Measurements from ENCODE around the gene JPT2.

JPT2 gene

DNA sequence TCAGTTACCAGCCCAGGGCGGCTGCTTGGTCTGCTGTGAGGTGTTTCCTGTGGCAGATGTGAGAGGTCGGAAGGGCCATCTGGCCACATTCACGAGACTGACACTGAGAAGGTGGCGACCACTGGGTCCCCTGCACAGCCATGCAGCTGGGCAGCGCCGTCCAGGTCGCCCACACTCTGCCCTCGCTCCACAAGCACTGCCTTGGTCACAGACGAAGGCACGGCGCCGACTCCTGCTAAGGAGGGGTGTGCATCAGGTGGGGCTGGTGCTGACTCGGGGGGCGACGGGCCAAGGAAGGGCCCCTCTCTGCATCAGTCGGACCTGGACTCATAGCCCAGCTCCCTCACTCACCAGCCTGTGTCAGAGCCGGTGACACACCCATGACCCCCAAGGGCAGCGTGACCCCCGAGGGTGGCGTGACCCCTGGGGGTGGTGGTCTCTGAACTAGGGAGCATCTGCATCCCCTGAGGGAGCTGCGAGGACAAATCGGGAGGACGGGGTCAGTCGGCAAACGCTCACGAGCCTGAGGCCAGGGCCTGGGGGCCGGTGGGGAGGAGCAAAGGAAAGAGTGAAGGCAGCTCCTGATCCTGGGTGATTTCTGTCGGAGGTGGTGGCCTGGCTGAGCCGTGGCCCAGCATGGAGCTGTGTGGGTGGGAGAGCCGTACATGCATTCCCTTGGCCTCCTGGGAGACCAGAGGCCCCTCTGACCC lies 62.9 kb downstream of the JPT2 start:
- no peak for DNase-seq

DNA sequence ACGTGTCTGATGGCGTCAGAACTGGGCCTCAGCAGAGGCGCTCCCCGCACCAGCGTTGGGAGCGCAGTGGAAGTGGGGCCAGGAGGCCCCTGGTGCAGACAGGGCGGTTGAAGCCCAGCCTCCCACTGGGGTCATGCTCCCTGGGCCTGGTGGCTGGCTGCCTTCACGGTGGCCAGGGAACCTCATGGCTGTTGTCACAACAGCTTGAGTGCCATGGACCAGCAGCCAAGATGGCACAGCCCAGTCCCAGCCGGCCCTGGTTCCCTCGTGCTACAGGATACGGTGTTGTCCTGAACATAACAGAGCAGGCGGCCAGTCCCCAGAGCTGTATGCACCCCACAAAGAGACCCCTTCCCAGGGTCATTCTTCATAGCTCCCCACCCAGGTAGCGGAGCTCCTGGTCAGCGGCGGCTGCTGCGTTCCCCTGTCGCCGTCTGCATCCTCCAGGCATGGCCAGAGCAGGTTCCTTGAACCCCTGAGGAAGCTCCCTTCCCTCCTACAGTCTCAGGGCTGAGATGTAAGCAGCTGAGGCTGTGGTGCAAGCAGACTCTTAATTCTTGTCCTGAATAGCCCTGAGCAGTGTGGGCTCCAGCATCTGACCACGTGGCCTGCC lies 63.6 kb downstream of the JPT2 start:
- no peak for DNase-seq

DNA sequence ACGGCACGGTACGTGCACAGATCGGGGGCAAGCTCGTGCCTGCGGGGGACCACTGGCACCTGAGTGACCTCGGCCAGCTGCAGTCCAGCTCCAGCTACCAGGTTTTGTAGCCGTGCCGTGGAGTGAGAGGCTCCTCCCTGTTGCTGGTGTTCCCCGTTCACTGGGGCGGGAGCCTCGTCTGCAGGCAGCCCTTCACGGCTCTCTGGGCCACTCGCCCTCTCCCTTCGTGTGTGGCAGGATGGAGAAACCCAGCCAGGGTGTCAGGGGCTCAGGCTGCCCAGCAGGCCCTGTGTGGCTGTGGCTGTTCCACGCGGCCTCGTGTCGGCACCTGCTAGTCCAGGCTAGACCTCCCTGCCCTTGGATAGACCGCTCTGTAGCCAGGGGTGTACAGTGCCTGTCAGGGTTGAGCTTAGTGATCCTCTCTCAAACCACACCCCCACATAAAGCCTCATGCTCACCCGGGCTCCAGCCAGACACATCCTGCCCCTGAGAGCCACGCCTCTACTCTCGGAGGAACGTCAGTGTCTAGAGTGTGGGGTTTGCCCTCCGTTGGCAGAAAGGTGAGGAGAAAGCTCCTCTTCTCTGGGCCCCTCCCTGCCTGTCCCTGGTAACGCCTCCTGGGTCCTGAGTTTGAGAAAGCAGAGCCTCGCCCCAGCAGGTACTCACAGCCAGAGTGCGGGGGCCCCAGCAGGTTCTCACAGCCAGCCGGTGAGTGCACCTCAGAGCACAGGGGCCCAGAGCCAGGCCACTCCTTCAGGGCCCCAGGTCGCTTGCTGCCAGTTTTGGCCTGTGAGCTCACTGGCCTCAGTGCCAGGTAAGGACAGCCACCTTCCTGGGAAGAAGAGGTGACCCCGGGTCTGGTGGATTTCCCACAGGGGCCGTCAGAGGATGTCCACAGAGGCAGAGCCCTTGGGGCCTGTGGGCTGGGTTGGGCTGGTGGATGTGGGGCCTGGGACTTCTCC lies 65.6 kb downstream of the JPT2 start:
- no peak for DNase-seq

DNA sequence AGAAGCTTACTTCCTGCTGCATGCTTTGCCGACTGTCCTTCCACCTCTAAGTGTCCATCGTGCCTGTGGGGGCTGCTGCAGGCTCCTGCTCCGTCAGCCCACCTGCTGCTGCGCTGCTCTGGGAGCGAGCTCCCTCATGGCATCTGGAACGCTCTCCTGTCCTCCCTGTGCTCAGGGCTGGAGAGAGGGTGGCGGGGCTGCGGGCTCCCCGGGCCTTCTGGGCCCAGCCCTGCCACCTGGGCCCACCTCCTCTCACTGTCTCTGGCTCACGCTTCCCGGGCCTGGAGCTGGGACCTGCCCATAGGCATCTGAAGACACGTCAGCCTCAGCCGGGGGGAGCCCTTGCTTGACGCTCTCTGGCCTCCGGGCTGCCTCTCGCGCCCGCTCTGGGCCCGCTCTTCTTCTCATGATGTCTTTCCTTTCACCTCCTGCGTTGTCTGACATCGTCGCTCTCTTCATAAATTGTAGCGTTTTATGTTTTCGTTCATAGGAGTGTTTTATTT lies 66.3 kb downstream of the JPT2 start:
- DNase-seq = no peak

DNA sequence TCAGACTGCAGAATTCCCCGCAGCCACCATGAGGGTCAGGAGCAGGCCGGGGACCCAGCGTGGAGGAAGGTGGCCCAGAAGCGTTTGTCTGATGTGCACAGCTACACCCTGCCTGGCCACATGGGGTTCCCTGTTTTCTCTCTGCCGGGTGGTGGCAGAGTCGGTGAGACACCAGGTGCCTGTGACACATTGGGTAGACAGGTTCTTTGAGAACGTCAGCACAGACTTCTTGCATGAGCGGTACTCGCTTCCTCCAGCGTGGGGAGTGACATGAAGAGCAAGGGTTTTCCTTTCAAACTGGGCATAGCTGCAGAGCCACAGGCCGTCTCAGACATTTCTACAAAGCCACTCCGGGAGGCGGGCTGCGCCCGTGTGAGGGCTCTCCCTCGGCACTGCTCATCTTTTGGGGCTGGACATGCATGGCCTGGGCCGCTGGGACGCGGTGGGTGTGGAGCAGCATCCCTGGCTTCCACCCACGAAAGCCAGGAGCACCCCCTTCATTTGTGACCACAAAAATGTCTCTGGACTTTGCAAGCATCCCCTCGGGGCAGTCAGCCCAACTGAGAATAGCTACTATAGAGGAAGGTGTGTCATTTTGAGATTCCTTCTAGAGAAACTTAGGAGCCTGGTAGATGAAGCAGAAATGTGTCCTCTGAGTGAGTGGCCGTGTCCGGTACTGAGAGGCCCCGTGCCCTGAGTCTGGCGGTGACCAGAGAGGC lies 67.3 kb downstream of the JPT2 start:
- no peak for DNase-seq

DNA sequence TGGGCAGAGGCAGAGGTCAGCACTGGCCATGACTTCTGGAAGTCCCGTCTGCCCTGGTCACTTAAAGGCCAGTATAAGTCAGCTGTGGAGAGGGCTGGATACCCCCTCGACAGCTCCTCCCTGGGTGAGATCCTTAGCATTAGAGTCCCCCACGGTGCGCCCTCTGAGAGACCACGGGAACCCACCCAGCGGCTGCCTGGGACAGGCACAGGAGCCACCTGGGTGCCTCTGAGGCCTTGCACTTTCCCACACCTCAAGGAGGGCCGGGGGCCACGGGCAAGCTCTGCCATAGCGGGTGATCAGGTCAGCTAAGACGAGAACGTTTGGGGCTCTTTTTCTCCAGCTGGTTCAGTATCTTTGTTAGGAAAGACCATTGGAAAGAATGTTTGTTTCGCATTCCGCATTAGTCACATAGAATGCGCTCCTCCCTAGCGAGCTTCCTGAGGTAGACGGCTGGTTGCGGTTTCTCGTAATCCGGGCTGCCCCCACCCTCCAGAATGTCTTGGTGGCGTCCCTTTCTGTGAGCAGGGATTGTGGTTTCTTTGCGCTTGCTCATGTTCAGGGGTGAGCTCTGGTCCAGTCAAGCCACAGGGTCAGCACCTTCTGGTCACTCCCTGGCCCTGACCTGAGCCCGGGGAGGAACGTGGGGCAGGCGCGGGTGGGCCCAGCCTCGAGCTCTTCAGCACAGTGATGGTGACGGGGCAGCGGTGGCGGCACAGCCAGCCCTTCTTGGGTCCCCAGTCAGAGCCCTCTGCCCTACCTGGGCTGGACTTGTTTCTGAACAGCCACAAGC lies 68.0 kb downstream of the JPT2 start:
- DNase-seq = no peak

DNA sequence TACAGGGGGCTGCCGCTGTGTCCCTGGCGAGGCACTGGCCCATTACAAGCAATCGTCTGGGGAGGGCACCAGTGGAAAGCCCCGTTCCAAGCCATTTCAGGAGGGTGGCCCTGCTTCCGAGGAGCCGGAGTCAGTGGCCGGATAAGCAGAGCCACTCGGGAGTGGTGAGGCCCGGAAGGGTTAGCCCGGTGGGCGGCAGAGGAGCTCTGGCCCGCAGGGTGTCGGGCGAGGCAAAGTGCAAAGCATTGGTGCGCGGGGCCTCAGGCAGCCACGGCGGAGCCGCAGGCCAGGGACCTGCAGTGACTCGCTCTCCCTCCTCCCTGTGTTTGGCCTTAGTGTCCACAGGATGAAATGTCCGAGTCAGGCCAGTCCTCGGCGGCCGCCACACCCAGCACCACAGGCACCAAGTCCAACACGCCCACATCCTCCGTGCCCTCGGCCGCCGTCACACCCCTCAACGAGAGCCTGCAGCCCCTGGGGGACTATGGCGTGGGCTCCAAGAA lies 68.7 kb downstream of the JPT2 start:
- DNase-seq = no peak

DNA sequence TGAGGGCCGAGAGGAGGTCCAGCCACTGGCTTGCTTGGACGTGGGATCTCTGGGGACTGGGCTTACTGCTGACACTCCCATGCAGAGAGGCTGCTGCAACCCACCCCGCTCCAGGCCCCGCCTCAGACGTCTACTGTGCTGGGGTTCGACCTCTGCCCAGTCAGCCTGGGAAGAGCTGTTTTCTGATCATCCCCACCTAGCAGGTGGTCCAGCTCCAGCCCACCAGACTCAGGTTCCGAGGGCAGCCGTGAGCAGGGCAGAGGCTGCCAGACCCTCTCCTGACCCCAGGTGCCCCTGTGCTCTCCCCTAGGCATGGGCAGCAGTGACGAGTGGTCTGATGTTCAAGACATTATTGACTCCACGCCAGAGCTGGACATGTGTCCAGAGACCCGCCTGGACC lies 69.9 kb downstream of the JPT2 start:
- DNase-seq = no peak

DNA sequence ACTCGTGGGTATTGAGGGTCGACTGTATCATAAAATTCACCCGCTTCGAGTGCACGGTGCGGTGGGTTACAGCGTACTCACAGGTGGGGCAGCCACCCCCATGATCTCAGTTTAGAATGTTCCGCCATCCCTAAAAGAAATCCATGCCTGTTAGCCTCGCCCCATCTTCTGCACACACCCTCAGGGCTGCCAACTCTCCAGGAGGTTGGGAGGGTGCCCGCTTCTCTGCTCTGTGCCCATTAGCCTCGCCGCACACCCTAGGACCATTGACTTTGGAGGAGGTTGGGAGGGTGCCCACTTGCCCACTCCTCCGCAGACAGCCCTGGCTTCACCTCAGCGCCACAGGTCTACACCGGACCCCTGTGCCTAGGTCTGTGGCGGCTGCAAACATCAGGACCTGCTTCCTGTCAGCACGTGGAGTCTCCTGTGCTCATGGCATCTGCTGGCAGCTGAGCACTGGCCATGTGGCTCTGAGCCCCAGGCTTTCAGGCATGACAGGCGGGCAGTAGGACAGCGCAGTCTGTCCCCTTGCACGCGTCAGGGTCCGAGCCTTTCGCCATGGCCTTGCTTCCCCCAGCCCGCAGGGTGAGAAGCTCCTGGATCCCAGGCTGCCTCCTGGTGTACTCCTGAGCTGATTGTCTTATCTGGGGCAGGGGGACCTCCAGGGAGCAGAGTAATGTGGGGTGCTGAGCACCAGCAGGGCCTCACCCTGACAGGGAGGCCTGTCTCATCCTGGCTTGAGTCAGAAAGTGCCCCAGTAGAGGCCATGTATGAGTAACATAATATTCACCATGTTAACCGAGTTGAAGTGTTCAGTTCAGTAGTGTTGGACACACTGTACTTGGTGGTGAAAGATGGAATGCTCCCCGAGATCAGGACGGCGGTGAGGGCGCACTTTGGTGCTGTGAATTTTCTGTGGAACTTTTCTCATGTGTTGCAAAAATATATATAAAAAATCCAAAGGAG lies 71.4 kb downstream of the JPT2 start:
- no peak for DNase-seq

Data from hematopoietic multipotent progenitor cell treated with erythropoietin and hydrocortisone succinate and interleukin-3 and kit ligand, for 4 days (in vitro differentiated cells).